IPS-NIHi7 (cell line): Measurements from ENCODE around the gene EBI3.
"Not testable (repeated sequence)": the region's sequence is repeated elsewhere in the genome, so short reads cannot be mapped to it uniquely, and the experiment has no call there.

Experiments
- DNase-seq: peaks from one replicate; pipeline ENCODE4 v3.0.0; 2012; ENCODE audit warnings: mixed read lengths; ENCODE audit errors: extremely low spot score

EBI3 gene

GRCh38 chr19:4278010-4278409 is 48.7 kb downstream of the EBI3 start:
- DNase-seq: no peak

GRCh38 chr19:4278419-4279266 is 49.3 kb downstream of the EBI3 start, which contains the start of gene SHD:
Gene SHD, plus strand, starts transcription at chr19:4279266. Its CDS starts 798 bp downstream, at chr19:4280064.
- DNase-seq: peak; percentile 58

- DNase-seq: no peak
Observed at GRCh38 chr19:4279267-4279529, 49.9 kb downstream of the EBI3 start.

GRCh38 chr19:4279530-4280422 is 50.5 kb downstream of the EBI3 start:
- DNase-seq: no peak

- DNase-seq: peak; percentile 99
Observed at GRCh38 chr19:4284176-4284958, 55.0 kb downstream of the EBI3 start.

- no peak for DNase-seq
Observed at GRCh38 chr19:4284974-4285373, 55.7 kb downstream of the EBI3 start.

GRCh38 chr19:4286141-4286540 is 56.8 kb downstream of the EBI3 start:
- DNase-seq: not testable (repeated sequence)
